Measurements from ENCODE around the gene PRKACG.

The PRKACG gene

DNA sequence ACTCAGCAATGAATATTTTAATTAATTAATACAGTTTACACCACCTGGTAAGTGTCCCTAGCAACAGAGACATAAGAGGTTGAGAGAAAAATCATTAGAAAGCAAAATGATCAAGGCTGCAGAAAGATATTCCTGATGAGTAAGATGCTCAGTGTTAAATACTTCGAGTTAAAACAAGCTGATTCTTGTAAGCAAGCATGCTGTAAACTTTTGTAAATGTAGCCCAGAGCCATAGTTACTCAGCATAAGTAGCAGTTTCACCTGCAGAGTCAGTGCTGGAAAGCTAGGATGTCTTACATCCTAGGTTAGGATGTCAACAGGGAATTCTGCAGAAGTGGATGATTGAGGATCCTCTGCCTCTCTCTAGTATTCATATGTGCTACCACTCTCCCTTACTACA lies 4.2 kb downstream of the PRKACG start:
- Histone ChIP-seq H3K79me2 (ENCODE audit: insufficient read depth, low read length) (no peaks in the 10 kb centered on the region), H3K27ac (ENCODE audit: low read depth, low read length, poor library complexity, severe bottlenecking) (no peak overlapping the region), H3K9me3 (ENCODE audit: low read length) (no peaks in the 10 kb centered on the region), H3K4me1 (ENCODE audit: insufficient read depth, low read length, severe bottlenecking) (no peaks in the 10 kb centered on the region), H2AFZ (ENCODE audit: low read length) (no peak overlapping the region), H3K4me3 (ENCODE audit: low read depth, low read length, poor library complexity, severe bottlenecking) (no peak overlapping the region), H3K9me2 (ENCODE audit: low read depth, low read length) (no peaks in the 10 kb centered on the region), H3K9ac (ENCODE audit: low read length) (no peak overlapping the region), H3K27me3 (ENCODE audit: insufficient read depth, low read length) (no peaks in the 10 kb centered on the region), H4K20me1 (ENCODE audit: insufficient read depth, low read length) (no peaks in the 10 kb centered on the region), H3F3A (ENCODE audit: insufficient read depth, low read length) (no peaks in the 10 kb centered on the region), H3K36me3 (ENCODE audit: insufficient read depth, low read length) (no peaks in the 10 kb centered on the region), H3K4me2 (ENCODE audit: low read length) (no peak overlapping the region)
- TF ChIP-seq, protein P1, sequence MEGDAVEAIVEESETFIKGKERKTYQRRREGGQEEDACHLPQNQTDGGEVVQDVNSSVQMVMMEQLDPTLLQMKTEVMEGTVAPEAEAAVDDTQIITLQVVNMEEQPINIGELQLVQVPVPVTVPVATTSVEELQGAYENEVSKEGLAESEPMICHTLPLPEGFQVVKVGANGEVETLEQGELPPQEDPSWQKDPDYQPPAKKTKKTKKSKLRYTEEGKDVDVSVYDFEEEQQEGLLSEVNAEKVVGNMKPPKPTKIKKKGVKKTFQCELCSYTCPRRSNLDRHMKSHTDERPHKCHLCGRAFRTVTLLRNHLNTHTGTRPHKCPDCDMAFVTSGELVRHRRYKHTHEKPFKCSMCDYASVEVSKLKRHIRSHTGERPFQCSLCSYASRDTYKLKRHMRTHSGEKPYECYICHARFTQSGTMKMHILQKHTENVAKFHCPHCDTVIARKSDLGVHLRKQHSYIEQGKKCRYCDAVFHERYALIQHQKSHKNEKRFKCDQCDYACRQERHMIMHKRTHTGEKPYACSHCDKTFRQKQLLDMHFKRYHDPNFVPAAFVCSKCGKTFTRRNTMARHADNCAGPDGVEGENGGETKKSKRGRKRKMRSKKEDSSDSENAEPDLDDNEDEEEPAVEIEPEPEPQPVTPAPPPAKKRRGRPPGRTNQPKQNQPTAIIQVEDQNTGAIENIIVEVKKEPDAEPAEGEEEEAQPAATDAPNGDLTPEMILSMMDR (IDR thresholded peaks at IDR 0.05; ENCODE audit: low read length) = no peak
- no peak for TF ChIP-seq EZH2 (IDR thresholded peaks at IDR 0.05; ENCODE audit: borderline replicate concordance, low read length)

DNA sequence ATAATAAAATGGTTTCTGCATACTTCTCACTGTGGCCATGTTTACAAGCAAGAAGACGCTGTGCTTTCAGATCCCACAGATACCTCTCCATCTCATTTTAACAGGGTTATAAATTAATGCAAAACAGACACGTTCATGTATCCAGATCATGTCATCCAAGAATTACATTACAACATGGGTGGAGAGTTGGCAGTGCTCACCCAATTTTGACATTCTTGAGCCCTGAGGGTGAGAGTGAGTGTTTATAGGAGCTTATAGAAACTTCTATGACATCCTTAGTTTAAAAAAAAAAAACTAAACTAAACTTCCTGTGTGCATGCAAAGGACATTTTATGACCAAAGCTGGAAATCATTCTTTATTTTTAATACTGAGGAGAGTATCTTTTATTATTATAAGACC lies 9.1 kb downstream of the PRKACG start:
- no peak for TF ChIP-seq EZH2 (IDR thresholded peaks at IDR 0.05; ENCODE audit: borderline replicate concordance, low read length)
- TF ChIP-seq, protein P1 (IDR thresholded peaks at IDR 0.05; ENCODE audit: low read length) = no peak
- no peaks in the 10 kb centered on the region for H3F3A ChIP-seq (ENCODE audit: insufficient read depth, low read length)
- H3K4me3 ChIP-seq (ENCODE audit: low read depth, low read length, poor library complexity, severe bottlenecking) = no peak overlapping the region
- no peaks in the 10 kb centered on the region for H3K9me3 ChIP-seq (ENCODE audit: low read length)
- no peaks in the 10 kb centered on the region for H3K27me3 ChIP-seq (ENCODE audit: insufficient read depth, low read length)
- H3K9ac ChIP-seq (ENCODE audit: low read length) = no peak overlapping the region
- no peak overlapping the region for H3K4me2 ChIP-seq (ENCODE audit: low read length)
- no peak overlapping the region for H3K27ac ChIP-seq (ENCODE audit: low read depth, low read length, poor library complexity, severe bottlenecking)
- no peak overlapping the region for H2AFZ ChIP-seq (ENCODE audit: low read length)
- no peaks in the 10 kb centered on the region for H3K79me2 ChIP-seq (ENCODE audit: insufficient read depth, low read length)
- no peaks in the 10 kb centered on the region for H3K36me3 ChIP-seq (ENCODE audit: insufficient read depth, low read length)
- H3K9me2 ChIP-seq (ENCODE audit: low read depth, low read length) = no peaks in the 10 kb centered on the region
- no peaks in the 10 kb centered on the region for H4K20me1 ChIP-seq (ENCODE audit: insufficient read depth, low read length)
- no peaks in the 10 kb centered on the region for H3K4me1 ChIP-seq (ENCODE audit: insufficient read depth, low read length, severe bottlenecking)

DNA sequence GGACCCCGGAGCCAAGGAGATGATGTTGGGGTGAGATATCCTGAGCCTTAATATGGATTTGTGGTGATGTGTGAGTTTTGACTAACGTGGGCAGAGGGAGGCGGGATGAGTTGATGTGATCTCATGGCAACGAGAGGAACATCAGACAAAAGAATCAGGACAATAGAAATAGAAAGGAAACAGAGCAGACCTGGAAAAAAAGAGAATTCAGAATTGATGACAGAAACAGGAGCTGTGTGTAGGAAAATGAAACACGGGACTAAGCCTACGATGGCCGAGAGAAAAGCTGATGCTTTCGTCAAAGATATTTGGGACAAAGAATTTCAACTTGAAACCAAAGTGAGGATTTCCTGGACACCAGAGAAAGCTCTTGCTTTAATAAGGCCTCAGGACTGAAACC lies 10.9 kb downstream of the PRKACG start:
- no peak overlapping the region for H3K4me3 ChIP-seq (ENCODE audit: low read depth, low read length, poor library complexity, severe bottlenecking)
- no peaks in the 10 kb centered on the region for H3K9me3 ChIP-seq (ENCODE audit: low read length)
- H3K4me2 ChIP-seq (ENCODE audit: low read length) = no peak overlapping the region
- no peaks in the 10 kb centered on the region for H3K36me3 ChIP-seq (ENCODE audit: insufficient read depth, low read length)
- H3K79me2 ChIP-seq (ENCODE audit: insufficient read depth, low read length) = no peaks in the 10 kb centered on the region
- no peak overlapping the region for H3K27ac ChIP-seq (ENCODE audit: low read depth, low read length, poor library complexity, severe bottlenecking)
- no peaks in the 10 kb centered on the region for H3F3A ChIP-seq (ENCODE audit: insufficient read depth, low read length)
- H3K9ac ChIP-seq (ENCODE audit: low read length) = no peak overlapping the region
- no peaks in the 10 kb centered on the region for H3K9me2 ChIP-seq (ENCODE audit: low read depth, low read length)
- no peaks in the 10 kb centered on the region for H4K20me1 ChIP-seq (ENCODE audit: insufficient read depth, low read length)
- no peak for TF ChIP-seq EZH2 (IDR thresholded peaks at IDR 0.05; ENCODE audit: borderline replicate concordance, low read length)
- TF ChIP-seq, protein P1 (IDR thresholded peaks at IDR 0.05; ENCODE audit: low read length) = no peak
- H3K27me3 ChIP-seq (ENCODE audit: insufficient read depth, low read length) = no peaks in the 10 kb centered on the region
- H3K4me1 ChIP-seq (ENCODE audit: insufficient read depth, low read length, severe bottlenecking) = no peaks in the 10 kb centered on the region
- H2AFZ ChIP-seq (ENCODE audit: low read length) = no peak overlapping the region
